H54 (cell line): Measurements from ENCODE around the gene MVB12A.

ENCODE experiments used
- DNase-seq: peaks from one replicate; pipeline ENCODE4 v3.0.0; 2011; ENCODE audit warnings: low spot score, mixed read lengths; ENCODE audit not compliant: insufficient read length
- FAIRE-seq: peaks from 3 replicates; lab custom pipeline; 2011; peaks lifted over from hg19 to GRCh38; lab: Jason Lieb, UNC
- POLR2A ChIP-seq: IDR thresholded peaks from 2 replicates; pipeline ENCODE4 v1.6.1; 2011; ENCODE audit warnings: low read depth, mild to moderate bottlenecking, low read length

The MVB12A gene

GRCh38 chr19:17414097-17414496, 5.8 kb upstream of the MVB12A start:
- FAIRE-seq (no peak), DNase-seq (no peak)

GRCh38 chr19:17415121-17415520, 4.7 kb upstream of the MVB12A start:
- FAIRE-seq (no peak), DNase-seq (no peak)
- TF ChIP-seq POLR2A: no peak

More at GRCh38 chr19:17414097-17414496, 5.8 kb upstream of the MVB12A start:
- no peak for TF ChIP-seq POLR2A

- TF ChIP-seq POLR2A: no peak
- no peak for FAIRE-seq
- DNase-seq: no peak
These were observed 1.1 kb upstream of the MVB12A start for GRCh38 chr19:17418710-17419109.

GRCh38 chr19:17419154-17419620, 660 bp upstream of the MVB12A start:
- DNase-seq (no peak), FAIRE-seq (no peak)
- TF ChIP-seq POLR2A: no peak

GRCh38 chr19:17420475-17420924, 653 bp downstream of the MVB12A start:
- FAIRE-seq (no peak), DNase-seq (no peak)
- TF ChIP-seq POLR2A: no peak

GRCh38 chr19:17421942-17422341, 2.1 kb downstream of the MVB12A start:
- FAIRE-seq (no peak), DNase-seq (no peak)
- TF ChIP-seq POLR2A: no peak

GRCh38 chr19:17423429-17424208, 3.8 kb downstream of the MVB12A start:
- no peak for TF ChIP-seq POLR2A
- no peak for DNase-seq
- no peak for FAIRE-seq

- FAIRE-seq (no peak), DNase-seq (no peak)
- TF ChIP-seq POLR2A: no peak
These were observed 5.0 kb downstream of the MVB12A start for GRCh38 chr19:17424743-17425365.

- FAIRE-seq (no peak), DNase-seq (no peak)
- no peak for TF ChIP-seq POLR2A
These were observed 9.8 kb downstream of the MVB12A start for GRCh38 chr19:17429641-17430113.

GRCh38 chr19:17431417-17431816, 11.6 kb downstream of the MVB12A start:
- FAIRE-seq (no peak), DNase-seq (no peak)
- no peak for TF ChIP-seq POLR2A

- DNase-seq (no peak), FAIRE-seq (no peak)
- TF ChIP-seq POLR2A: no peak
These were observed 15.4 kb downstream of the MVB12A start for GRCh38 chr19:17435218-17435617.

GRCh38 chr19:17436094-17436873, 16.4 kb downstream of the MVB12A start:
- DNase-seq: no peak
- TF ChIP-seq POLR2A: no peak
- FAIRE-seq: no peak

GRCh38 chr19:17436874-17437267, 17.0 kb downstream of the MVB12A start:
- FAIRE-seq (no peak), DNase-seq (no peak)
- TF ChIP-seq POLR2A: no peak

GRCh38 chr19:17441241-17442021, 21.6 kb downstream of the MVB12A start:
- no peak for DNase-seq
- FAIRE-seq: no peak

More at GRCh38 chr19:17441241-17442021, 21.6 kb downstream of the MVB12A start:
- TF ChIP-seq POLR2A: no peak
